Measurements from ENCODE around the gene NUDT4B. TPM values are rescaled to one million over a fixed set of nuclear protein-coding genes. Genes with fewer than 3 reads are reported as not detected.
"Not testable (repeated sequence)": the region's sequence is repeated elsewhere in the genome, so short reads cannot be mapped to it uniquely, and the experiment has no call there.

NUDT4B gene
- total RNA-seq, 1 experiment from 2014 or later: 26.1 TPM

GRCh38 chr1:148793762-148794332 lies 45.3 kb downstream of the NUDT4B start:
- not testable (repeated sequence) for DNase-seq (ENCODE audit: low spot score)

Small RNAs within 50 kb of the gene (small RNA-seq; reads per million reads assigned to genes)
- gene RNU6-1171P: not detected

Other genes with a start within 250 kb of the NUDT4B start
- gene NBPF14, start 152.8 kb upstream of the NUDT4B start, total RNA-seq (2014; rRNA removed; shearing (Covaris generic)): 13.0 and 13.1 TPM in 2 replicates
- gene PDE4DIP, start 95.7 kb downstream of the NUDT4B start, total RNA-seq (2014; rRNA removed; shearing (Covaris generic)): 5.3 and 7.3 TPM in 2 replicates